NCI-H128 (cell line): Measurements from ENCODE around the gene PSMB7.
A peak's percentile ranks its signal among the peaks of the same experiment; 100 is the strongest.
"Not testable (repeated sequence)": the region's sequence is repeated elsewhere in the genome, so short reads cannot be mapped to it uniquely, and the experiment has no call there.

Source experiments
- DNase-seq: peaks from one replicate; lab custom pipeline; 2025; ENCODE audit not compliant: unreplicated experiment; lab: John Stamatoyannopoulos, UW

PSMB7 gene

DNA sequence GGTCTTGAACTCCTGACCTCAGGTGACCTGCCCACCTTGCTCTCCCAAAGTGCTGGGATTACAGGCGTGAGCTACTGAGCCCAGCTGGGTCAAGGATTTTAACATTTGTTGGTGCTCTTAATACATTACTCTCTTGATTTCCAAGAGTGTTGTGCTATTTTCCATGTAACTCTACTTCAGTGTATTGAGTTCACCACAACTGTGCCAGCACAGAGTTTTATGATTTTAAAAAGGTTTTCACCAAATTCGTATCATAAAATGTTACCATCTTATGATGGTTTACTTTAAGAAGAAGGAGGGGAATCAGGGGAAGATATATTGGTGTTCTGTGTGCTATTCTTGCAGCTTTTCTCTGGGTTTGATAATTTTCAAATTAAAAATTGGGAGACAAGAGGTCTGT is 28.4 kb upstream of the PSMB7 start:
- no peak for DNase-seq

DNA sequence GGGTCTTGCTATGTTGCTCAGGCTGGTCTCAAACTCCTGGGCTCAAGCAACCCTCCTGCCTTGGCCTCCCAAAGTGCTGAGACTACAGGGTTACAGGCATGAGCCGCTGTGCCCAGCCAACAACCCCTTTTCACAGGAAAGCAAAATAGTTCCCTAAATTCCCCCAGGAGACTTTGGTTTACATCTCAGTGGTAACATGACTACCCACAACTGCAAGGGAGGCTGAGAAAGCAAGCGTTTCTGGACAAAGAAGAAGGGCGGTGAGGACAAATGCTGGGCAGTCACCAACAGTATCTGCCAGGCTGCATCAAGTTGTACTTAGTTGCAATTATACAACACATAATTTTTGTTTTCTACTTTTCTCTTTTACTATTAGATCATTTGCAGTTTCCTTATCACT is 27.6 kb upstream of the PSMB7 start:
- DNase-seq, result no peak

DNA sequence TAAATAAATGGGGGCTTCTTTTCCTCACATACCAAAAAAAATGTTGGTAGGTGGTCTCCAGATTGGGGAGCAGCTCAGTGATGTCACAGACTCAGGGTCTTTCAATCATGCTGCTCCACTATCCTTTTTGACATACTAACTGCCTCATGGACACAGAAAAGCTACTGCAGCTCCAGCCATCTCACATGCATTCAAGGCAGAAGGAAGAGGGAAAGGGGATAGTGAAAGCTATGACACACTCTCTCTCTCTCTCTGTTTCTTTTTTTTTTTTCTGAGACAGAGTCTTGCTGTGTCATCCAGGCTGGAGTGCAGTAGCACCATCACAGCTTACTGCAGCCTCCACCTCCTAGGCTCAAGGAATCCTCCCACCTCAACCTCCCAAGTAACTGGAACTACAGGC is 27.1 kb upstream of the PSMB7 start:
- DNase-seq, result no peak

DNA sequence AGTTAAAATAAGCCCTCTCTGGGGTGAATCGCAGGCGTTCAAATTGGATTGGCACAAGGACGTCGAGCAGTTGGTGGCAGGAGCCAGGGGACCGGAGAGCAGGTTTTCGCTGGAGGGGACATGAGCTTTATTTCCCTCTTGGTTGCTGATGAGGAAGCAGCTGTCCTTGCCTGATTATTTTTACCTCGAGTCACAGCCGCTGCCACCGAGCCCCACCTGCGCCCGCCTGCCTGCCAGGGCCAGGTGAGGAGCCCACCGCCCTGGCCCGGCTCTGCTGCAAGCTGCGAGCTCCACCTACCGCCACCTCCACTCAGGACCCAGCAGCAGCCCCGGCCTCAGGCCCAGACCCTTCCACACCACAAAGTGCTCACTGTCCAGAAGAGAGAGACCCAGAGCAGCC is 26.0 kb upstream of the PSMB7 start:
- no peak for DNase-seq

DNA sequence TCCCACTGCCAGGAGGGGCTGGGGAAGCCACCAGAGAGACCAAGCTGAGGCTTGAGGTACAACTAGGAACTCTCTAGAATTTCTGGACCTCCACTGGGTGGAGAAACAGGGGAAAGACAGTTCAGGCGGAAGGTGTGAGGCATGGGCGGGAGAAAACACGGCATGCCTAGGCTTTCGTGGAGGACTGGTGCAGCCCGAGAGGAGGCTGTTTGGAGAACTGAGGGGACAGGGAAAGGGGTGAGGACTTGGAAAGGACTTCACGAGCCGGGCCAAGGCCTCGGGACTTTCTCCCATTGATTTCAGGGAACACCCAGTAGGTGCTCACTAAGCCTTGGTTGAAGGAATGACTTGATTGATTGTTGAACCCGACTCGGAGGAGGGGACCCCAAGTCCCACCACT is 25.5 kb upstream of the PSMB7 start:
- DNase-seq, result no peak

DNA sequence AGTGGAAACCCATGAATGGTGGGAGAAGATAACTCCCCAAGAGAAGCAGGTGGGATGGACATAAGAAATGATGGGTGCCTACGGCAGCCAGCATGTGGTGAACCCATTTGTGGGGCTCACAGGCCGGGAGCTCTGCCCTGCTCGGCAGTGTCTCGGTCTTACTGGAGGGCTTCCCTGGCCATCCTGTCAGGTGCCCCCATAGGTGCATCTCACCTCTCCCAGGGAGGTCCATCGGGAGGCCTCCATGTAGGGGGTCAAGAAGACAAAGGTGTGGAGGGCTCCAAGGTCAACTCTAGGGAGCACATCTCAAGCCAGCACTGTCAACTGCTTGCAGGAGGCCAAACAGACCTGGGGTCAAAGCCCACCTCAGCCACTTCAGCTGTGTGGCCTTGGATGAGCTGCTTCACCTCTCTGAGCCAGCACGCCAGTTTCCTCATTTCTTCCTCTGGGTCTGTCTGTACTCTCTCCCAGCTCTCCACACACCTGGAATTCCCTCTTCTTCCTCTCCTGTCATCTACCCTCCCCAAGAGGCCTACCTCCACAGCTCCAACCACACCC is 24.5 kb upstream of the PSMB7 start:
- no peak for DNase-seq

DNA sequence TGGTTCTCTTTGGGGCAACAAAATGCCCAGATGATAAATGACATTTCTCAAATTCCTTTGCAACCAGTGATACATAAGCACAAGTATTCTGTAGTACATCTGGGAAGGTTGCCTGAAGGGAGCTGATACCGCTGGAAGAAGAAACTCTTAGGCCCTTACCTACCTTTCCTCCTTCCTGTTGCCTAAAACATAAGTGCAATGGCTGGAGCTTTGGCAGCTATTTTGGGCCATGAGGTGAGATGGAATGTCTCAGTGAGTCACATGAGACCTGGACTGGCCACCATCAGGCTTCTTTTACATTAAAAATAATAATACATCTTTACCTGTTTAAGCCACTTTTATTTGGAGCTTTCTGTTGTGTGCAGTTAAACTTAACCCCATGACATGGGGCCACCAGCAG is 23.8 kb upstream of the PSMB7 start:
- DNase-seq, result no peak

DNA sequence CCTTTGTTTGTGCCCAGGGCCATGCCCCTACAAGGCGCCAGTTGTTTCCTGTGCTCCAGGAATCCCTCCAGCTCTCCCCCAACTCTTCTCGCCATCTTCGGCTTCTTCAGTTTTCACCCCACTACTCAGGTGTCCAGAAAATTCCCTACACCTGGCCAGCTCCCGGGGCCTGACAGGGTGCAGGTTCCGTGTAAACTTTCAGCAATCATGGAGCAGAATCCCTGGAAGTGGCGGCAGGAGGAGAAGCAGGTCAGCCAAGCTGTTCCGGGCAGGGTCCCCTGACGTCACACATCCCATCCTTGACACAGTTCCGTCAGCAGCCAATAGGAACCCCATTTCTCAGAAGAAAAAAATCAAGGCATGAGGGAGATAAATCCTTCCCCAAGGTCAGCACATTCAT is 22.8 kb upstream of the PSMB7 start:
- DNase-seq, result no peak

DNA sequence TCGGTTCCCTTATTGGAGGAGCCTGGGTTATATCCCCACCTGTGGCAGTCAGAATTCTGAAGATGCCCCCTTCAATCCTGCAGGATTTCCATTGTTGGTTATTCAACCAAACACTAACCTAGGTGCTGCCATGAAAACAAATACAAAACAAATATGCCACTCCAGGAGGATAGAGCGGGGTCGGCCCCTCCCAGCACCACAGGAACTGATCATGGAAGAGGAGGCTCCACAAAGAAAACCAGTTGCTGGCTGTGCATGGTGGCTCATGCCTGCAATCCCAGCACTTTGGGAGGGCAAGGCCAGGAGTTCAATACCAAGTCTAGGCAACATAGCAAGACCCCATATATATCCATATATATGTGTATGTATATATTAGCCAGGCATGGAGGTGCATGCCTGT is 21.8 kb upstream of the PSMB7 start:
- no peak for DNase-seq

DNA sequence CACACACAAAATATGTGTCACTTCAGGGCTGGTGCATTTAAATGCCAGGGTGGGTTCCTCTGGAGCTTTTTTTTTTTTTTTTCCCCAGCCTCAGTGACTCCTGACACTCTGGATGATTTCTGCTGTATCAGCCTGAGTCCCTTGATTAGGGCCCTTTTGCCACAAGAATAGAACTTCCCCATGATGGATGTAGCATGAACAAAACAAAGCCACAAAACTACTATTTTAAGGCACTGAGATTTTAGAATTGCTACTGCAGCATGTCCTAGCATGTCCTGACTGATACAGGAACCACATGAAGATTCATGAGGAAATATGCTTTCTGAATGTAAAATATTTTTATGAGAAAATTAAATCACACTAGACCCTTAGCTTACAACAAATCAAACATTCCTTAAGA is 21.1 kb upstream of the PSMB7 start:
- no peak for DNase-seq

DNA sequence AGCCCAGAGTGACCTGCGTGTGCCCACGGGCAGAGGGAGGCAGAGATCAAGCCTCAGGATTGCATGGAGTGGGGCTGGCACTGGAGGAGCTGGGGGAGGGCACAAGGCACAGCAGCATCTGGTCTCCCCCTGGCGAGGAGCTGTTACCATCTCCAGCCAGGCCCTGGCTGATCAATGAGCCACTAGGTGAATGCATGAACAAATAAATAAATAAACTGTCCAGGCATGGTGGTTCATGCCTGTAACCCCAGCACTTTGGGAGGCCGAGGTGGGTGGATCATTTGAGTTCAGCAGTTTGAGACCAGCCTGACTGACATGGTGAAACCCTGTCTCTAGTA is 14.3 kb upstream of the PSMB7 start:
- no peak for DNase-seq

DNA sequence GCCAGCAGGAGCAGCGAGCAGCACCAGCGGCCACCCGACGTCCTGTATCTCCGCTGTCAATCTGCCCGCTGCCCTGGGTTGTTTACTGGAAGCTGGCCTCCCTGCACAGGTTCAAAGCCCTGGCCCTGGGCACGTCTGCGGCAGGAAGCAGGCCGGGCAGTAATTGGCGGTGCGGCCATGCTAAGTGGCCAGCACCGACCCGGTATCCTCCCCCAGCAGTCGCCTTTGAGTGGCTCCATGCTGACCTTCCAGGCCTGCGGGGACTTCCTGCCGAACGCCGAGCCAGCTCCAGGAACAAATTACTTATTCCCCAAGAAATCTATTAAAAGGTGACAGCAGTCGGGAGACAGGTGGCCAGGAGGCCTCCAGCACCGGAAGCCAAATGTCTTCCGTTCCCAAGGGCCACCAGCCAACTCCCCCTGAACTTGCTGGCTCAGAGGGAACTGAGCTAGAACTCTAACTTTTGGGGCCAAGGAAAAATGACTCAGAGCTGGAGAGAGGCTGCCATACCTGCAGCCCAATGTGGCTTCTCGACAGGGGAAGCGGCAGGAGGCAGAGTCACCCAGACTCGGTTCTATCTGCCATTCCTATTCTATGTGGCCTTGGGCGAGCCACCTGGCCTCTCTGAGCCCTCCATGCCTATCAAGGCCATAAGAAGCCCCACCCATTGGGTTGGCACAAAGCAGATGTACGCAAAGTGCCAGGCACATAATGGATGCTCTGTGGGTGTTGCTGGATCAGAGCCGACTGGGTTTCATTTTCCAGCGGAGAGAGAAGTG is 13.7 kb upstream of the PSMB7 start:
- peak; percentile 38 for DNase-seq

DNA sequence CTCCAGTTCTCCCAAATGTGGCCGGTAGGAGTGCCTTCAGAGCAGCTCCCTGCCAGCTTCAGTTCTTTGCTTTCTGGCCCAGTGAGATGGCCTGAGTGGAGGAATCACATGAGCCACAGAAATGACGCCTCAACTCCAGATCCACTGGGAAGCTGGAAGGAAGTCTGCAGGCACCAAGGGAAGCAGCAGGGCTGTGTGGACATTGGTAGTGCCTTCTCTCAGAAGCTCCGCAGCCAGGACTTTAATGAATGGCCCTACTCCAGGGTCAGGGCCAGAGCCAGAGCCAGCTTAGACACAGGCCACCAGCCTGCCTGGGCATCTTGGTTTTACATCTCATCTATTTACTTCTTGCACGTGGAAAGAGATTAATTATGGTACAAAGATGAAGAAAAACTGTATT is 12.0 kb upstream of the PSMB7 start:
- no peak for DNase-seq

DNA sequence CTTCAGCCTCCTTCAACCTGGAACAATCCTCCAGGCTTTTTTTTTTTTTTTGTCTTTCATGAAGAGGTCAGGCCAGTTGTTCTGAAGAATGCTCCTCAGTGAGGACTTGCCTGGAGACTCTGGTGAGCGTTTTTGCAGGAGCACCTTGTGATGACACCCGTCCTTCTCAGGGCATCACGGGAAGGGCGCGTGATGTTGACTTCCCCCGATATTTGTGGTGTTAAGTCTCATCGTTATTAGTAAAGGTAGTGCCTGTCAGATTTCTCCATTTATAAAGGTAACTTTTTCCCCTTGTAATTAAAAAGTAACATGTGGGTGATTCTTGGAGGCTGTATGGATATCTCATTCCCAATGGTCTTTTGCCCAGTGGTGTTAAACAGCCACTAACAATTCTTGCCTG is 11.1 kb upstream of the PSMB7 start:
- DNase-seq, result no peak

DNA sequence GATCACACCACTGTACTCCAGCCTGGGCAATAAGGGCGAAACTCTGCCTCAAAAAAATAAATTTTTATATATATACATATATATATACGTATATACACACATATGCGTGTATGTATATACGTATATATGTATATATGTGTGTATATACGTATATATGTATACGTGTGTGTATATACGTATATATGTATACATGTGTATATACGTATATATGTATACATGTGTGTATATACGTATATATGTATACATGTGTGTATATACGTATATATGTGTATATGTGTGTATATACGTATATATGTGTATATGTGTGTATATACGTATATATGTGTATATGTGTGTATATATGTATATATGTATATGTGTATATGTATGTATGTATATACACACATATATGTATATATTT is 10.5 kb upstream of the PSMB7 start:
- not testable (repeated sequence) for DNase-seq

DNA sequence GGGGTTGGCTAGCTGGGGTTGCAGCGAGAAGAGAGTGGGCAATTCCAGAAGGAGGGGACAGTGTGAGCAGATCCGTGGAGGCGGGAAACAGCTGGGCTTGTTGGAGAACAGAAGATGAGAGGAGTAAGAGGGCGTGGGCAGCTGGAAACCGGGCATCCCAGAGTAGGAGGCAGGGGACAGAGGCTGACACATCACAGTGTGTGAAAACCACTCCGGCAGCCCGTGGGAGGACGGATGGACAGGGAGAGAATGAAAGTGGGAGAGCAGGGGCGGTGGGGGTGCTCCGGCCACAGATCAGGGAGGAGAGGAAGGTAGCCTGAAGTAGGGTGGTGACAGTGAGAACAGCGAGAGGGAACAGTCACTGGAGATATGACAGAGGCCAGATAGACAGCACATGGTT is 8.3 kb upstream of the PSMB7 start:
- no peak for DNase-seq

DNA sequence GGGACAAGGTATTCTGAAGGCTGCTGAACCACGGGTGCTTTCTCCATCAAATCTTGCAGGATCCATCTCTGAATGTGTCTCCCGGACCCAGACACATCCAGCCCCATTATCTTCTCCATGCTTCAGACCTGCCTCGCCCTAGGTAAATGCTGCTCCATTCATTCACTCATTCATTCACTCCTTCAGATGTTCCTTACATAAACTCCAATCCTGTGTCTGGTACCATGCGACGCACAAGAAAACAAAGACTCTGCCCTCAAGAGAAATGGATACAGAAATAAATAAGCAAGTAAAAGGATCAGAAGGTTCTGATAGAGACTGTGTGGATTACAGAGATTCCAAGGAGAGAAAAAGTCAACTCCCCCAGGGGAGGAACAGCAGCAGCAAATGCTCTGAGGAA is 7.9 kb upstream of the PSMB7 start:
- DNase-seq, result no peak

DNA sequence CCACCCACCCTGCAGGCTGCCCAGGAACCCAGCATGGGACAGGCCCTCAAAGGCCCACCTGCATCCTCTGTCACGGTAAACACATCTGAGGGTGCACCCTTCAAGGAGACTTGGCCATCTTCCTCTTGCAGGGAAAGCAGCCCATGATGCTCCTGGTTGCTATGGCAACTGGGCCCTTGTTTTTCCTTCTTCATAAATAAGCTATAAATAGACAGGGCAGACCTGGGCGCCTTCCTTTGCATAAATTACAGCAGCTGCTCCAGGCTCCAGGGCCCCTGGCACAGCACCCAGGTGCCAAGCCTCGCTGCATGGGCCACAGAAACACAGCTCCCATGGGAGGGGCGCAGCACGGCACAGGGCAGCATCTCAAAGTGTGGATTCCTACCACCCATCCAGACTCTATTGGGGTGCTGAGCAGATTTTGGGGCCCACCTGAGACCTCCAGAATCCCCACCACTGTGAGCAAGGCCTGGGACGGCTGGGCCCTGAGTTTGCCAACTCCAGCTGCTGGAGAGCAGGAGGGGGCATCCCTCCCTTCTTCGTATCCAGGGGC is 5.8 kb upstream of the PSMB7 start:
- DNase-seq, result peak; percentile 14

DNA sequence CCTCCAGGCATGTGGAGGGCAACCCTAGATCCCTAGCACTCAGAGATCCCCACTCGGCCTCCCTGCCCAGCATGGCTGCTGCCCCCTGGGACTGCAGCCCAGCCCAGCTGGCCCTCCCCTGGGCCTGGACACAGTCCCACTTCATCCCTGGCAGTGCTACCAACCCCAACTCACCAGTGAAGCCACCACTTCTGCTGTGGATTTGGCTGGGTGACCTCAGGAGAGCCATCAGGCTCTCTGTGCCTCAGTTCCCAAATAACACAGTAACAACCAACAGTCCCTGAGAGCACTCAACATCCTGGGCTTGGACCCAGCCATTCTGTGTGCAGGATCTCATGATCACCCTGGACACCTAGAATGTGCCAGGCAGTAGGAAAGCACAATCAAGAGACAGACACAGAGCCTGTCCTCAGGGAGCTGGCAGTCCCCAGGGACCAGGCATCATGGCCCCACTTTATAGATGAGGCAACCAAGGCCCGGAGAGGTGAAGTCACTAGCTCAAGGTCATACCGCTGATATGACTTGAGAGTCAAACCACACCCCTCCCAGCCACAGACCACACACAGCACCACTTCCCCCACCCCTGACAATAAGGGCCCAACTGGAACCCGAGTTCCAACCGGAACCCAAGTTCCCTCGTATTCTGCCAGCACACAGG is 4.7 kb upstream of the PSMB7 start:
- DNase-seq, result no peak

DNA sequence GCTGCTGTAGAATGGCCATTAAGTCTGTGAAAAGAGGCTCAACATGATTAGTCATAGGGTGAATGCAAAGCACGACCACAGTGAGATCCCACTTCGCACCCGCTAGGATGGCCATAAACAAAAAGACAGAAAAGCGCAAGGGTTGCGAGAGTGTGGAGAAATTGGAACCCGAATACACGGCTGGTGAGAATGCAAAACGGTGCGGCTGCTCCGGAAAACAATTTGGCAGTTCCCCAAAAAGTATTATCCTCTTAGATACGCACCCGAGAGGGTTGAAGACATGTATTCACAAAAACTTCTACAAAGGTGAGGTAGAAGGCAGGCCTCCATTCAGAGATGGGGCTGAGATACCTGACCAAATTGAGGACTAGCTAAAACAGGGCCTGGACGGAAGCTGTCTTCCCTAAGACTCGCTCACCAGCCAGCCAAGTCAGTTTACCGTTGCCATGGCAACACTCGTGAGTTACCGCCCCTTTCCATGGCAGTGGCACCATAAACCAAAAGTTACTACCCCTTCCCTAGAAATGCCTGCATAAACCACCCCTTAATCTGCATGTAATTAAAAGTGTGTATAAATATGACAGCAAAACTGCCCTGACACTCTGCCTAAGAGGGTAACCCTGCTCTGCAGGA is 726 bp upstream of the PSMB7 start:
- DNase-seq, result no peak

DNA sequence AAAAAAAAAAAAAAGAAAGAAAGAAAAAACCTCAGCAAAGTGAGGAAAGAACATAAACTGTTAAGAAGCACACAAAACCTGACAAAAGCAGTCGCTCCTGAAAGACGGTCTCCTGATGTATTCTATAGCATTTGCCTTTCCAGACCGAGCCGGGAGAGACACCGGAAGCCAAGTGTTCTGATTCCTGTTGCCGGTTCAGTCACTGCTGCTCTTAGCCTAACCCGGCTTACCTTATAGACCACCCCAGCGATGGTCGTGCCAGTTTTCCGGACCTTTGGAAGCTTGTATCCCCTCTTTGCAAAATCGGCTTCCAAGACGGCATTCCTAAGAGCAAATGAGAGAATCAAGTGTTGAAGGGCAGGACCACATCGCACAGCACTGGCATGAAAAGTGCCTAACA is 630 bp downstream of the PSMB7 start:
- DNase-seq, result no peak

DNA sequence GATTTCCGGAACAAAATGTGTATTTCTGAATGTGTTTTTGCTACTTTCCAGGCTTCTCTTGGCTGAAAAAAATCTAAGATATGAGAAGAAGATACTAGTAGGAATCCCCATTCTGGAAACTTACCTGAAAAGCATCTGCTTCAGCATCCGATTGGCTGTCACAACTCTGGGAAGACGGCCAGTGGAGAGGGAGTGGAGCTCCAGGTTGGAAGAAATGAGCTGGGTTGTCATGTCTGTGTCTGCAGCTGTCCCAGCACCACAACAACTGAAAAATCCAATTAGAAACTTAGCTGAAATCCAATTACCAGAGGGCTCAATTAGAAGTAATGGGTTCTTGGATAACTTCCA is 3.0 kb downstream of the PSMB7 start:
- no peak for DNase-seq
